COLO668 (cell line): ENCODE measurements around the gene NUP62.

Source experiments
- DNase-seq: peaks from one replicate; lab custom pipeline; 2025; ENCODE audit not compliant: unreplicated experiment; lab: John Stamatoyannopoulos, UW

NUP62 gene

DNA sequence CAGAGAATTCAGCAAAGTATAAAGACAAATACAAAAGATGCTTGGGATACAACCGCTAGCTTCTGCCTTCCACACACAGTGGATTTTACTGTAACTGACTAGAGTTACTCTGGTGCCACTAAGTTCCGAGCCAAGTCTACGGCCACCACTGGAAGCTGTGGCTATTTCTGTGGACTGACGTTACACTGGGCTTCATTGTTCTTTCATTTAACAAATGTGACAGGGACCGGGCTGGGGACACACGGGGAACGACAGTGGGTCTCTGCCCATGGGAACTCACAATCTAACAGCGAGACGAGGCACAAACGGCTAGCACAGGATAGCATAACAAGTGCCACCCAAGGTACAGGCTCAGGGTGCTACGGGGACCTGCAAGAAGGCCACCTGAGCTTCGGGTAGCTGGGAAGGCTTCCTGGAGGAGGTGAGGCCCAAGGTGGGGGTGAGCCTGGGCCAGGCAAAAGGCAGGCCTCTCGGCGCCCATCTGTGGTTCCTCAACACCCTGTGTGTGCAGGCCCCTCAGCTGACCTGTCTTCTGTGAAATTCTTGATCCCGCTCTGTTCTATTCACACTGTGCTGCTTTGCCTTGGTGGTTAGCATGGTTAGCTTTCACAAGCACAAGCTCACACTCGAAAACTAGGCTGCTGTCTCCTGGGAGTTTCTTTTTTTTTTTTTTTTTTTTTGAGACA is 22.3 kb downstream of the NUP62 start:
- no peak for DNase-seq

DNA sequence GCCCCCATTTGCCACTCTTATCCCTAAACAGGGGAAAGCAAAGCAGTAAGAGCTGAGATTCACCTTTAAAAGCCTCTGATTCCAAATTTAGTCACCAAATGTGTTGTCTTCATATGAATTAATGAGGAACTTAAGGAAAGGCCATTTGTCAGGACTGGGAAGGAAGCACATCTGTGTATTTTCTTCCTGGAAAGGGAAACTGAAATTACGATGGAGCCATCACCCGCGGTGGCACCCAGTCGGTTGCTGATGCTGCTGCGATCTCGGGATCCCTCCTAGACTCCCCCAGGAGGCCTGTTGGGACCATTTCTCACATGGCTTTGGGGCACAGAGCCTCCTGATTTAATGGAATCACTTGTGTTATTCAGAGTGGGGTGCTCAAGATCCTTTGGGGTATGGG is 25.2 kb downstream of the NUP62 start:
- DNase-seq = no peak

DNA sequence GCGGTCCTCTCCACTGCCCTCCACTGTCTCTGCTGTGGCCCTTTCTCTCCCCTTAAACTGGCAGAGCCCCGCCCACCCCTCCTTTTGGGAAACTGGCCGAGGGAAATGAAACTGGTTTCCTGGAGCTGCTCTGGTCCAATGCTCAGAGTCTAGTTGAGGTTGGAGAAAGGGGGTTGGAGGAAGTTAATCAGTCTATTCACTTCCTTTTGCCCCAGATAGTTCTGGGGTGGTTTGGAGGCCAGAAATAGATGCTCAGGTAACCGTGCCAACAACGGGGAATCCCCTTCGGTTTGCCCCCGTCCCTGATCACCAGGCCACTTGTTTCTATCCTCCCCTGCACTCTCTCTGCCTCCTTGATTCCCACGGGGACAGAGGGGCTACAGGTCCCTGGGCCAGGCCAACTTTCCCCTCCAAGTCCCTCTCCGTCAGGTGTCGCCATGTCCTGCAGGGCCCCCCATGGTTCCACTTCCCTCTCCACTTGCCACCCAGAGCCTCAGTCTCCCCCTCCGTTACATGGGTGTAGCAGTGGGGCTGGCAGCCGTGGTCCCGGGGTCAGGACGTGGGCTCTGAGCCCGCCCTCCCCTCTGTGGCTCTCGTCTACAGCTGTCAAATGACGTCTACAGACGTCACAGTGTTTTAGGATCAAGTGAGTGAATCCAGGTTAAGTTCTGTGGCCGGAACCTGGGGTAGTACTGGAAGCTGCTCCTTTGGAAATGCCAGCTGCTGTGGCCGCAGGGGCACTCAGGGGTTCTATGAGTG is 32.3 kb downstream of the NUP62 start, which contains the start of gene IL4I1:
IL4I1 (minus strand) TSS at position 25 of the 759 bp plus-strand sequence. CDS start 727 bp downstream, outside the sequence.
- DNase-seq = peak; percentile 16

DNA sequence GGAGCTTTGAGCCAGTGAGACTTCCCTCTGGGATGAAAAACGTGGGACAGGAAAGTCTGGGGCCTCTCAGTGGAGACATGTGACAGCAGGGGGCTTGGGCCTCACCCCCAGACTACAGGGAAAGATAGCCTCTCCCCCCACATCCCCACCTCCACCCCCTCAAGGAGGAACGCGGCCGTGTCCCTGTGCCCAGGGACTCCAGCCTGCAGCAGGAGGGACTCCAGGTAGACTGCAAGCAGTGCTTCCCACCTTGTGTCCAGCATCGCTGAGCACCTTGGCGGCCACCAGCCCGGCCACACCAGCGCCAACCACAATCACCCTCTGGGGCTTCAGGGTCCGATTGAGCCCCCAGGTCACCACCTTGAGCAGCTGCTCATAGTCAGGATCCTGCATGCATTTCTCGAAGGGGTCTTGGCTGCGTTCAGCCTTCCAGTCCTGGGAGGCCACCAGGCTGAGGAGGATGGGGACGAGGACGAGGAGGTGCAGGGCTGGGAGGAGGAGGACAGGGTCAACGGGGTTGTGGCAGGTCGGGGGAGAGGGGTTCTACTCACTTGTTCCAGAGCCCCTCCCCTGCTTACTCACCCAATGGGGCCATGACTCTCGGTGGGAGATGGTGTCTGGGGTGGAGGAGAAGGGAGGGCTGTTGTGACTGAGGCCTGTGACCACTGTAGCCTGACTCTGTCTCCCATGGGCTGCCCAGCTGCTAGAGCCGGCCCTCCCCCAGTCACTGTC is 33.6 kb downstream of the NUP62 start:
- no peak for DNase-seq

DNA sequence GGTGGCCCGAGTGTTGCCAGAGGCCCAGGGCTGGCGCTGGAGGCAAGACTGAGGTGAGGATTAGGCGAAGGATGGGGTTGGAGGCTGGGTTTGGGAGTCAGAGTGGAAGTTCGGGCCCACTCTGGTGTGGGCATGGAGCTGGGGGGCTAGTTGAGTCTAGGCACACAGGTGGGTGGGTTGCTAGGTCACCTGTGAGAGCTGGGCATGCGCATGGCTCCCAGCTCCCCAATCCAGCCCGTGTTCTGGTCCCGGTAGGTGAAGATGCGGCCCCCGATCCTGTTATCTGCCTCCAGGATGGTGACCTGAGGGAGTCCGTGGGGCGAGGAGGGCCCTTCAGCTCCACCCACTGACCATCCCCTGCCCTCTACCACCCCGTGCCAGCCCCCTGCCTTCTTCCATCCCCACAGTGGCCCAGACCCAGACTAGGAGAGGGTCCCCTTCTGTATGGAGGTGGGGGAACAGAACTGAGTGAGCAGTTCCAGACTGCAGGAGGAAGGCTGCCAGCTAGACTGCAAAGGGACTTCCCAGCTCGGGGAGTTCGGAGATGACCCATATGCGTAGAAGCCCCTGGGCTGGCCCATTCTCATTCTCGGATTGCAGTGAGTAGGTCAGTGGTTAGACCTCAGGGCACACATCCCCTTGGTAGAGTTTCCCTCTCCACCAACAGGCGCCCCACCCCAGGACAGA is 34.3 kb downstream of the NUP62 start:
- no peak for DNase-seq

DNA sequence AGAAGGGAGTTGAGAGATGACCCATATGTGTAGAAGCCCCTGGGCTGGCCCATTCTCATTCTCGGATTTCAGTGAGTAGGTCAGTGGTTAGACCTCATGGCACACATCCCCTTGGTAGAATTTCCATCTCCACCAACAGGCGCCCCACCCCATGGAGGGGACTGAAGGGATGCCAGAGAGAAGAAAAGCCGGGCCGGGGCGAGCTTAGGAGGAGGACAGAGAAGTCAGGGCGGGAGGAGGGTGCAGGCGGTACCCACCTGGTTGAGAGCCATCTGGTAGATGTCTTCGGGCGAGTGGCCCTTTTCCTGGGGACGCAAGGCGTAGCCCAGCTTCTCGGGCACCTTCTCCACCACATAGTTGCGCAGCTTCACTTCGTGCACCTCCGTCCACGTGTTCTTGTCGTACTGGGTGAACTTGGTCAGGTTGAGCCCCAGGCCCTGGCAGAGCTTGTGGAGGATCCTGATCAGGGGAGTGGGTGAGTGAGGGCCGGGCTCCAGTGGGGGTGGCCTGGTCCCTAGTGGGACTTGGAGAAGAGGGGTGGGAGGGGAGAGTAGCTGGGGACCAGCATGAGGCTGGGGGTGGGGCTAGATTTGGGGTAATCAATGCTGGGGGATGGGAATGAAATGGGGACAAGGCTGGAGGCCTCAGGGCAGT is 35.2 kb downstream of the NUP62 start:
- DNase-seq = no peak

DNA sequence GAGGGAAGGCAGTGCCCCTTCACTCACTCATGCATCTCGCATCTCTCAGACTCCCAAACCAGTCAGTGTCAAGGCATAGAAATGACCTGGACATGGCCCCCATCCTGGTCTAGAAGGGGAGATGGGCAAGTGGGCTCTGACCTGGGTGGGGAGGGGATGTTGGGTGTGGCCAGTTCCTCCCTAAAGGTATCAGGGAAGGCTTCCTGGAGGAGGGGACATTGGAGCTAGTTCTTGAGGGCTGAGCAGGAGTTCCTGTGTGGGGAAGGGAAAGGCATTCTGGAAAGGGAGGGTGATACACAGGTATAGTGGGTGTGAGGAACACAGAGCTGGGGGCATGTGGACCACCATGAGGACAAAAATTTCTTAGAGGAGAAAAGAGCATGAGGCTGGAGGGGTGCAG is 36.6 kb downstream of the NUP62 start:
- DNase-seq = no peak

DNA sequence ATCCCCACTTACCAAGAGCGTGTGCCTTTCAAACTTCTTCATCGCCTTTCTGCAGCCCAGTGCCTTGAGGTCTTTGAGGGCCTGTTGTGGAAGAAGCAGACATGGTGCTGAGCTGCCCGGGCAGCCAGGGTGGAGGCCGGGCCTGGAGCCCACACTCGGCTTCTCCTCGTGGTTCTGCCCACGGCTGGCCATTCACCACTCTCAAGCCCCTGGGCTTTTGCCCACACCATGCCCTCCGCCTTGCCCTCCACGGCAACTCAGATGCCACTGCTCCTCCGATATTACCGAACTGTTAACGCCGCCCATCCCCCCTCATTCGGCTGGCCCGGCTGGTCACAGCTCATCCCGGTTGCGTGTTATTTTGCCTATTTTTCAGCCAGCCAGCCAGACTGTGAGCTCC is 37.9 kb downstream of the NUP62 start:
- DNase-seq = no peak

DNA sequence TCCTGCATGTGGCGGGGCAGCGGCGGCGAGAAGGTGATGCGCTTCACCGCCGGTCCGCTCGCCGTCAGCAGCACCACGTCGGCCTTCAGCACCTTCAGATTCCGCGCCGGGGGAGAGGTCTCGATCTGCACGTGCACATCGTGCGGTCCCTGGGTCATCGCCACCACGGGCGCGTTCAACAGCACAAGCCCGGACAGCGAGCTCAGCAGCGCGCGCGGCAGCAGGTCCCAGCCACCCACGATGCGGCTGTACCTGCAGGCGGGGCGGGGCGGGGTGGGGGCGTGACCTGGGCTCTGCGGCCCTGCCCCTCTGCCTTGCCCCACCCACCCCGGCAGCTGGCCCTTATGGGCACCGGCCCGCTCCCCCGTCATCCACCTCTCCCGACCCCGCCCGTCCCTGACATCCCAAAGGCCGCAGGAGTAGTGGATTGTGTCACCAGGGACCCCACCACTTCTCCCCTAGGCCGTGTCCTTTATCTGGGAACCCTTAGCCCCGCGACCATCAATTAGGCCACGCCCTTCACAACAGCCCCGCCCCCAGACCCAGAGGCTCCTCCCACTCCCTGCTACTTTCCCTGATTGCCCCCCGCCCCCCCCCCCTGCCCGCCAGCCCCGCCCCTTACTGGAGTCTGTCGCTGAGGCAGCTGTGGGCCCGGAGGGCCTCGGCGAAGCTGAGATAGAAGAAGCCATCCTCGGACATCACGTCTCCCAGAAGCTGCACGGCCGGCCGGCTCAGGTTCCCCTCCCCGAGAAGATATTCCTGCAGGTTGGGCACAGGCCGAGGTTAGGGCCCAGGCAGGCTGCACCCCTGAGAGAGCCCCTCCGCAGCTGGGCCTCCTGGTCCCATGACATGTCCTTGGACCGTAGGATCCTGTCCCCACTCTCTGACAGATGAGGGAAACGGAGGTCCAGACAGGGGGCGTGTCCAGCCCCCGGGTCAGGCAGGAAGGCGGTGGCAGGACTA is 38.7 kb downstream of the NUP62 start:
- peak; percentile 84 for DNase-seq

DNA sequence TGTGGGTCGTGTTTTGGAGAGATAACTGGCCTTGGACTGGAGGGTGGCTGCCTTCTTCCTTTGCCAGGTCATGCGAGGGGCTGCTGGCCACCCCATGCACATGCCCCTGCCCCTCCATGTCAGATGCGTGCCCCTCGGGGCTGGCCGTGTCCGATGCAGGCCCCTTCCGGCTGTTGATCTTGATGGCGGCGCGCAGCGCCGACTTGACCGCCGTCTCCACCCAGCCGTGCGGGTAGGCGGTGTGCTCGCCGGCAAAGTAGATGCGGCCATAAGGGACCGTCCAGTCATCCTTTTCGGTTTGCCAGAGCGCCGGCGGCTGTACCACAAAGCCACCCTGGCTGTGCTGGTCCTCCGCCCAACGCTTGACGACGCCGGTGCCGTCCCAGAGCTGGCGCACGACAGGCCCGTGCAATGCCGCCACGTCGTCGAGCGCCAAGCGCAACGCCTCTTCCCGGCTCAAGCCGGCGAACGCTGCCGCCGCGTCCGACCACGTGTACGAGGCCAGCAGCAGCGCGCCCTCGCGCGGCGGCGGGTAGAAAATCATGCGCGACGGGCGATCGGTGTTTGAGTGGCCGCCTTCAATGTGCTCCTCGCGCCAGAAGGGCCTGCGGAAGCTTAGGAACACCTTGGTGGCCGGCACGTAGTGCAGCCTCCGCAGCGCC is 39.5 kb downstream of the NUP62 start:
- peak; percentile 89 for DNase-seq

DNA sequence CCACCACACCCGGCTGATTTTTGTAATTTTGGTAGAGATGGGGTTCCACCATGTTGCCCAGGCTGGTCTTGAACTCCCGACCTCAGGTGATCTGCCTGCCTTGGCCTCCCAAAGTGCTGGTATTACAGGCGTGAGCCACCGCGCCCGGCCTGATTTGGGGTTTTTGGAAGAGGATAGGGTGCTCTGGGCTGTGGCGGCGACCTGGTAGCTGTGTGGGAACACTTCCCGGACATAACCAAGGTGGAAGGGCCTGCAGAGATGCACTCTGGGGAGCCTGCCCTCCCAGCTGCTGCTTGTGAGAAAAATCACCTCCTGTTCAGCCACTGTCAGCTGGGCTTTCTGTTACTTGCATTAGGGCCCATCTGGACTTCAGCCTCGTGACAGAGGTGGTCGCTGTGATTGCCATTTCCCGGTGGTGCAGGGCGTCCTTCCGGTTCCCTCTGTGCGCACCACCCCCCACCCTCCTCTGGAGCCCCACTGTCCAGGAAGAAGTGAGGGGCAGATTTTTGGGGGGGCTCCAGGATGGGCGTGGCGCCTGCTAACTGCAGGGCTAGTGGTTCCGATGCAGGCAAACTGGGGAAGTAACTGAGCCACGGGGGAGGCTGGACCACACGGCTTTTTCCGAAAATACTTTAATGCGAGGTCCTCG is 40.1 kb downstream of the NUP62 start:
- DNase-seq = no peak

DNA sequence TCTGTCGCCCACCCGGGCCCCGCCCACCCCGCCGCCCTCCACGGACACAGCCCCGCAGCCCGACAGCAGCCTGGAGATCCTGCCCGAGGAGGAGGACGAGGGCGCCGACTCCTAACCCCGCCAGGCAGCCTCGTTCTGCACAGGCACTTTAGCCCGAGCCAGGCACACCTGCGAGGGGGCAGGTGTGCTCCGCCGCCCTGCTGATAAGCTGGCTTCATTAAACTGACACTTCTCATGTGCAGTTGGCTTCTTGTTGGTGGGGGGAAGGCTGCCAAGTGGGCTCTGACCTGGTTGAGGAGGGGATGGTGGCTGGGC is 40.8 kb downstream of the NUP62 start:
- peak; percentile 52 for DNase-seq

DNA sequence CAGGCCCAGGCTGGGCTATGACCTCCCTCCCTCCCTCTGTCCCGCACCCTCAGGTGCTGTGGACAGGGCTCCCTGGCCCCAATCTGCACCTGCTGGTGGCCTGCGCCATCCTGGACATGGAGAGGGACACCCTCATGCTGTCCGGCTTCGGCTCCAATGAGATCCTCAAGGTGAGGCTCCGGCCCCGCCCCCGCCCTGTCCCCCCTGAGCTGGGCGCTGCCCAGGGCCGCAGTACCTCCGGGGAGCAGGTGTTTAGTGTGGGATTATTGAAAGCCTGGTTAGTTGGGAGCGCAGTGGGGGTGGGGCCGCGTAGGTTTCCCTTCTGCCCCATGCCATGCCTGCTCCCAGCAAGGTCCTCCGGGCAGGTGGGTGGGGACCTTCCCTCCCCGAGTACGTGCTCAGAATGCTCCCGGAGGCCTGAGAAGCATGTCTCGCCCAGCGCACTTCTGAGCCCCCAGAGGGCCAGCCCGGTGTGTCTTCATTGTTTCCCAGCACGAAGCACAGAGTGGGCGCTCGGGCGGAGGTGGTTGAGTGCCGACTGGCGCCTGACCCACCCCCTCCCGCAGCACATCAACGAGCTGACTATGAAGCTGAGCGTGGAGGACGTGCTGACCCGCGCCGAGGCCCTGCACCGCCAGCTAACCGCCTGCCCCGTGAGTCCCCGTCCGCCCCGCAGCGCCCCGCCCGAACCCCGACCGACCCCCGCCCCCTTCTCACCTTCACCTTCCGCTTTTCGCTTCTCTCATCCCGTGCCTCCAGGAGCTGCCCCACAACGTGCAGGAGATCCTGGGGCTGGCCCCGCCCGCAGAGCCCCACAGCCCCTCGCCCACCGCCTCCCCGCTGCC is 41.4 kb downstream of the NUP62 start:
- DNase-seq = peak; percentile 50

DNA sequence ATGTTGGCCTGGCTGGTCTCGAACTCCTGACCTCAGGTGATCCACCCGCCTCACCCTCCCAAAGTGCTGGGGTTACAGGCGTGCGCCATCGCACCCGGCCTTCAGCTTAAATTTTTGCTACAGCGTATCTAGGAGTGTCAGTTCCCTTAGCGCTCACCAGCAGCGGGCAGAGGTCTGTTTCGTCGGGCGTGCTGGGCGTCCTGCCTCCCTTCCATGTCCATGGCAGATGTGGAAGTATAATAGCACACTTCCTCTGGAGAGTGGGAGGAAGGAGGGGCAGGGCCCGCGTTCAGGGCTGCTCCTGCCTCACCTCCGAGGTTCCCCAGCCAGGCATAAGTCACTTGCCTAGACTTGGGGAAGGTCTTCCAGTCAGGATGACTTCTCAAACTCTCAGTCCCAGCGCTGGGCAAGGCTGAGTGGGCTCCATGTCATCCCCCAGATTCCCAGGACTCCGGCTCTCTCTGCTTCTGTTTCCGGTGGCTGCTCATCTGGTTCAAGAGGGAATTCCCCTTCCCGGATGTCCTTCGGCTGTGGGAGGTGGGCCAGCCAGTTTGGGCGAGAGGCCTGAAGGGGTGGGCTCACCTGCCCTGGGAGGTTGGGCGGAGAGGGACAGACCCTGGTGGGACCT is 42.2 kb downstream of the NUP62 start:
- DNase-seq = peak; percentile 12

DNA sequence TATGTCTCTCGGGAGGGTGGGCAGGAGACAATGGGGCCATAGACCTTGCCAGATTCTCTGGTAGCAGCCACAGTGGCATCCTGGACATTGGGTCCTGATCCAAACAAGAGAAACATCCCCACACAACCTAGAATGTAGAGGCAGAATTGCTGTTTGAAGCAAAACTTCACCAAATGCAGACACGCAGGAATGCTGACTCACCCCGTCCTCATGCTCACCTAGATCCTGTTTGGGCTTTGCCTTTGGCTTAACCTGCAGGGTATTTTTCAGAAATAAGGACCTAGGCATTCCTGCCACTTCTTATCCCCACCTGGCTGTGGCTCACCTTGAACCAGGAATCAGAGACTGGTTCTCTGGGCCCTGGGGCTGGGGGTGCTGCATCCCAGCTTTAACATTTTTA is 44.5 kb downstream of the NUP62 start:
- no peak for DNase-seq

DNA sequence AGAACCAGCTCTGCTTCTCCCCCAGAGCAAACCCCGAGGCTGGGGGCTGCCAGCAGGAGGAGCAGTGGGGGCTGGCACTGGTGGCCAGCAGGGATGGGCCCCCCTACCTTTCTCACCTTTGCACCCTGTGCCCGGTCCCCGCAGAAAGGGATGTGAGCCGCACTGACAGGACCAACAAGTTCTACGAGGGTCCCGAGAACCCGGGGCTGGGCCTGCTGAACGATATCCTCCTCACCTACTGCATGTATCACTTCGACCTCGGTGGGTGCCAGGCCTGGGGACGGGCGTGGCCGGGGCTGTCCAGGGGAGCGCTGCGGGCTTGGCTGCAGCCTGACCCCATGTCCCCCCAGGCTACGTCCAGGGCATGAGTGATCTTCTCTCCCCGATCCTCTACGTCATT is 45.2 kb downstream of the NUP62 start:
- no peak for DNase-seq

DNA sequence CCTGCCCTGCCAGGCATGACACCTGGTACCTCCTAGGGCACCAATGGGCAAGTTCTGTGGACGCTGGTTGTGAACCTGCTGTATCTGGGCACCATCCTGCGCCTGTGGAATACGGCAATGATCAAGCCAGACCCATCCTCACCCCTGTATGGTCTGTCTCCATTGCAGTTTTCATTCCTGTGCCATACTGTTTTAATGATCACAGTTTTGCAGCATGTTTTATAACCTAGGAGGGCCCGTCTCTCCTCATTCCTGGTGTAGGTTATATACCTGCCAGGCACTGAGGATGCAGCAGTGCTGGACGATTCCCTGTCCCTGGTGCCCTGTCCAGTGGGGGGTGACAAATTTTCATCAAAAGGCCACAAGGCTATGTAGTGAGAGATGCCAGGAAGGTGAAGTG is 46.2 kb downstream of the NUP62 start:
- DNase-seq = no peak
